Large intestine (tissue), 3 donors: ENCODE data around the gene RBM34. TPM values are rescaled to one million over a fixed set of nuclear protein-coding genes. Genes with fewer than 3 reads are reported as not detected.
"Not testable (repeated sequence)": the region's sequence is repeated elsewhere in the genome, so short reads cannot be mapped to it uniquely, and the experiment has no call there.

Experiments used
- DNase-seq, 2 donors: peaks; one replicate each; pipeline versions ENCODE4 v3.0.0 to v3.0.0-alpha.2; 2013
- H3K27ac ChIP-seq: one replicate; pipeline ENCODE4 v1.5.1; 2013; ENCODE audit warnings: low read length
- H3K27me3 ChIP-seq: 2 replicates; pipeline ENCODE4 v1.6.1; 2013; ENCODE audit warnings: low read length; ENCODE audit not compliant: control insufficient read depth, insufficient read depth
- H3K36me3 ChIP-seq: 2 replicates; pipeline ENCODE4 v1.6.1; 2013; ENCODE audit warnings: low read length; ENCODE audit not compliant: control insufficient read depth, insufficient read depth
- H3K4me1 ChIP-seq: one replicate; pipeline ENCODE4 v1.6.1; 2013; ENCODE audit warnings: low read length; ENCODE audit not compliant: control insufficient read depth, insufficient read depth
- H3K4me3 ChIP-seq: one replicate; pipeline ENCODE4 v1.5.1; 2013; ENCODE audit warnings: low read length
- H3K9me3 ChIP-seq: one replicate; pipeline ENCODE4 v1.6.1; 2013; ENCODE audit warnings: mild to moderate bottlenecking, low read depth, low read length, moderate library complexity; ENCODE audit not compliant: control insufficient read depth
- WGBS: methylation state at CpG from one replicate; pipeline ENCODE4 v1.1.5; 2013; ENCODE audit warnings: low lambda C conversion rate; ENCODE audit not compliant: insufficient coverage; 5-methylcytosine and 5-hydroxymethylcytosine counted together
- polyA plus RNA-seq: library from polyadenylated mRNA; unstranded; fragments of 120-200 nt; gene quantifications from one replicate; pipeline ENCODE4 v1.2.1, GENCODE V29; 2013

Gene RBM34
- polyA plus RNA-seq, 1 donor = 77.4 TPM

- DNase-seq = no peak
These were observed 55.7 kb downstream of the RBM34 start for GRCh38 chr1:235105051-235106043.

GRCh38 chr1:235102993-235103411 is 58.0 kb downstream of the RBM34 start:
- no peaks in the 10 kb centered on the region for H3K27me3 ChIP-seq
- DNase-seq = no peak
- WGBS = no CpG with 5 or more reads among the region's 4 CpGs
- peaks cover 6% of the 10 kb centered on the region for H3K36me3 ChIP-seq
- H3K4me1 ChIP-seq = peaks cover 4% of the 10 kb centered on the region
- no peaks in the 10 kb centered on the region for H3K9me3 ChIP-seq
- H3K4me3 ChIP-seq = no peak overlapping the region
- no peak overlapping the region for H3K27ac ChIP-seq

More at GRCh38 chr1:235105051-235106043, 55.7 kb downstream of the RBM34 start:
- Histone ChIP-seq H3K4me3 (no peak overlapping the region), H3K27me3 (no peaks in the 10 kb centered on the region), H3K27ac (no peak overlapping the region), H3K4me1 (peaks cover 4% of the 10 kb centered on the region), H3K9me3 (no peaks in the 10 kb centered on the region), H3K36me3 (peaks cover 24% of the 10 kb centered on the region)
- WGBS = 77% methylated on average over 4 of the region's 12 CpGs

- no peak overlapping the region for H3K27ac ChIP-seq
- peaks cover 4% of the 10 kb centered on the region for H3K4me1 ChIP-seq
- no peaks in the 10 kb centered on the region for H3K27me3 ChIP-seq
- no peaks in the 10 kb centered on the region for H3K9me3 ChIP-seq
- H3K36me3 ChIP-seq = peaks cover 4% of the 10 kb centered on the region
- WGBS = no CpG with 5 or more reads among the region's 3 CpGs
- no peak for DNase-seq
- no peak overlapping the region for H3K4me3 ChIP-seq
These were observed 58.8 kb downstream of the RBM34 start for GRCh38 chr1:235102259-235102582.

- Histone ChIP-seq H3K27me3 (no peaks in the 10 kb centered on the region), H3K4me1 (peaks cover 4% of the 10 kb centered on the region), H3K27ac (no peak overlapping the region), H3K4me3 (no peak overlapping the region), H3K36me3 (no peaks in the 10 kb centered on the region), H3K9me3 (no peaks in the 10 kb centered on the region)
- DNase-seq = no peak
- WGBS = 100% methylated on average over 1 of the region's 5 CpGs
These were observed 59.3 kb downstream of the RBM34 start for GRCh38 chr1:235101558-235102258.

GRCh38 chr1:235100194-235100772 is 60.8 kb downstream of the RBM34 start:
- no peak for DNase-seq
- Histone ChIP-seq H3K9me3 (no peaks in the 10 kb centered on the region), H3K4me3 (no peak overlapping the region), H3K4me1 (peaks cover 4% of the 10 kb centered on the region), H3K27ac (no peak overlapping the region), H3K36me3 (no peaks in the 10 kb centered on the region), H3K27me3 (no peaks in the 10 kb centered on the region)
- no CpG with 5 or more reads among the region's 13 CpGs for WGBS

GRCh38 chr1:235098991-235099390 is 62.1 kb downstream of the RBM34 start:
- Histone ChIP-seq H3K36me3 (no peaks in the 10 kb centered on the region), H3K9me3 (no peaks in the 10 kb centered on the region), H3K27me3 (no peaks in the 10 kb centered on the region), H3K27ac (no peak overlapping the region), H3K4me1 (no peaks in the 10 kb centered on the region), H3K4me3 (no peak overlapping the region)
- DNase-seq = no peak
- WGBS = no CpG with 5 or more reads among the region's 9 CpGs

- peaks cover 2% of the 10 kb centered on the region for H3K4me1 ChIP-seq
- WGBS = 100% methylated on average over 1 of the region's 6 CpGs
- DNase-seq = no peak
These were observed 62.5 kb downstream of the RBM34 start for GRCh38 chr1:235098547-235098946.

GRCh38 chr1:235097501-235097900 is 63.5 kb downstream of the RBM34 start:
- not testable (repeated sequence) for H3K27me3 ChIP-seq, H3K27ac ChIP-seq, H3K4me3 ChIP-seq, H3K4me1 ChIP-seq, DNase-seq, H3K36me3 ChIP-seq, H3K9me3 ChIP-seq
- no CpG with 5 or more reads among the region's 14 CpGs for WGBS

More at GRCh38 chr1:235098547-235098946, 62.5 kb downstream of the RBM34 start:
- H3K27me3 ChIP-seq = no peaks in the 10 kb centered on the region
- no peaks in the 10 kb centered on the region for H3K9me3 ChIP-seq
- no peak overlapping the region for H3K4me3 ChIP-seq
- no peaks in the 10 kb centered on the region for H3K36me3 ChIP-seq
- H3K27ac ChIP-seq = no peak overlapping the region

- peak in 1 of 2 donors; percentile 0 for DNase-seq
- no CpG with 5 or more reads among the region's 6 CpGs for WGBS
- Histone ChIP-seq H3K4me3 (no peak overlapping the region), H3K36me3 (no peaks in the 10 kb centered on the region), H3K27ac (no peak overlapping the region), H3K4me1 (peaks cover 10% of the 10 kb centered on the region), H3K27me3 (no peaks in the 10 kb centered on the region), H3K9me3 (no peaks in the 10 kb centered on the region)
These were observed 65.0 kb downstream of the RBM34 start for GRCh38 chr1:235095938-235096562.
